SK-N-MC (cell line): ENCODE measurements around the gene DNASE2B.

Source experiments
- DNase-seq: peaks from one replicate; pipeline ENCODE4 v3.0.0-alpha.2; 2011; ENCODE audit warnings: low read depth, low spot score
- H3K27ac ChIP-seq: fragments of 200-600 bp; sonication (generic); 2 replicates; pipeline ENCODE4 v1.5.1; 2016; ENCODE audit warnings: mixed run types
- H3K36me3 ChIP-seq: fragments of 200-600 bp; sonication (generic); 2 replicates; pipeline ENCODE4 v1.6.1; 2017; ENCODE audit warnings: antibody characterized with exemption, low read length, mixed read lengths; ENCODE audit not compliant: insufficient read depth
- H3K4me3 ChIP-seq: fragments of 200-600 bp; sonication (generic); 2 replicates; pipeline ENCODE4 v1.5.1; 2016
- H3K9ac ChIP-seq: fragments of 200-600 bp; sonication (generic); 2 replicates; pipeline ENCODE4 v1.8.0; 2017; ENCODE audit warnings: mixed run types, mixed read lengths; ENCODE audit not compliant: insufficient read length
- H3K9me3 ChIP-seq: fragments of 200-600 bp; sonication (generic); 2 replicates; pipeline ENCODE4 v1.6.1; 2017; ENCODE audit warnings: low read depth, mild to moderate bottlenecking, antibody characterized with exemption, low read length, moderate library complexity, mixed read lengths
- EZH2 ChIP-seq: fragments of 200-600 bp; sonication (generic); IDR thresholded peaks from one replicate; pipeline ENCODE4 v1.6.1; 2017; ENCODE audit warnings: antibody characterized with exemption
- FOXP2 ChIP-seq: optimal IDR thresholded peaks from 2 replicates; pipeline ENCODE3; 2011; ENCODE audit warnings: mild to moderate bottlenecking, moderate library complexity; ENCODE audit not compliant: insufficient read depth; ENCODE audit errors: extremely low read length, control extremely low read depth
- POLR2AphosphoS5 ChIP-seq: IDR thresholded peaks from 2 replicates; pipeline ENCODE4 v1.6.1; 2012; ENCODE audit warnings: mild to moderate bottlenecking, low read depth, low read length, borderline replicate concordance

DNASE2B gene, protein sequence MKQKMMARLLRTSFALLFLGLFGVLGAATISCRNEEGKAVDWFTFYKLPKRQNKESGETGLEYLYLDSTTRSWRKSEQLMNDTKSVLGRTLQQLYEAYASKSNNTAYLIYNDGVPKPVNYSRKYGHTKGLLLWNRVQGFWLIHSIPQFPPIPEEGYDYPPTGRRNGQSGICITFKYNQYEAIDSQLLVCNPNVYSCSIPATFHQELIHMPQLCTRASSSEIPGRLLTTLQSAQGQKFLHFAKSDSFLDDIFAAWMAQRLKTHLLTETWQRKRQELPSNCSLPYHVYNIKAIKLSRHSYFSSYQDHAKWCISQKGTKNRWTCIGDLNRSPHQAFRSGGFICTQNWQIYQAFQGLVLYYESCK

DNA sequence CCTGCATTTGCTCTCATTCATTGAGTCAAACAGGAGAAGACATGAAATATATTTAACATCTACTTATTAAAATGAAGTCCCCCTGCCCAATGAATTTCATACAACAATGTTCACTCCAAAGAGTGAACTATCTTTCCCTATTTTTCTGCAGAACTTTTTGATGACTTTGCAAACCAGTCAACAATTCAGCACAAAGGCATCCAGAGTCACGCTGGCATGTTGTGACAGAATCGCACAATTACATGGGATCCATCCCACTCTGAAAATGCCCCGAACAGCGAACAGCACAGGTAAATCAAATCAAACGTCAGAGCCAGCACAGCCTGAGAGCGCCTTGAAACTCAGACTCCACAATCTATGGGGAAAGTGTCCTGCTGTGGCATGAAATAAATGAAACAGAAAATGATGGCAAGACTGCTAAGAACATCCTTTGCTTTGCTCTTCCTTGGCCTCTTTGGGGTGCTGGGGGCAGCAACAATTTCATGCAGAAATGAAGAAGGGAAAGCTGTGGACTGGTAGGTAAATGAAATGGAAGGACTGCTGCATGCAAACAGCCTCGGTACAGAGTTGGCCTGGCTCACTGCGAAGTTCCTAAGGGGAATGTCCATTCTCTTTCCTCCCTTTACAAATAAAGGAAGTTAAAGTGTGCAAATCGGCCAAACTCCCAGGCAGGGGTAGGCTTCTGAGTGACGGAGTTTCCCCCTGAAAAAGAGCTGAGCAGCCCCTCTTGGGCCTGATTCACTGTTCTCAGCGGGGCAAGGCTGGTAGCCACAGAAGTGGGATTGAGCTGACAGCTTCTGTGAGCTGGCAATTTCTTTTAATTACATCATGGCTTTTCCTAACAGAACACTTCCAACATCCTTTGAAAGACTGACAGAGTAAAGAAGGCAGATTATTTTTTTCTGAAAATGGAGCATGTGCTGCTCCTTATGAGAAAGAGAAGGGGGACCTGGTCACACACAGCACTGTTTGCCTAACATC, at the start of gene DNASE2B:
Gene DNASE2B, plus strand, starts transcription at position 310 of the 981 bp plus-strand sequence. Its CDS starts 81 bp downstream, at position 391.
- DNase-seq, result no peak
- no peaks in the 10 kb centered on the region for H3K36me3 ChIP-seq
- no peak within 1 kb of the TSS for H3K9ac ChIP-seq
- no peaks in the 10 kb centered on the region for H3K9me3 ChIP-seq
- no peak within 1 kb of the TSS for H3K27ac ChIP-seq
- TF ChIP-seq FOXP2 (no peak), POLR2AphosphoS5 (no peak)
- H3K4me3 ChIP-seq, result no peak within 1 kb of the TSS

DNA sequence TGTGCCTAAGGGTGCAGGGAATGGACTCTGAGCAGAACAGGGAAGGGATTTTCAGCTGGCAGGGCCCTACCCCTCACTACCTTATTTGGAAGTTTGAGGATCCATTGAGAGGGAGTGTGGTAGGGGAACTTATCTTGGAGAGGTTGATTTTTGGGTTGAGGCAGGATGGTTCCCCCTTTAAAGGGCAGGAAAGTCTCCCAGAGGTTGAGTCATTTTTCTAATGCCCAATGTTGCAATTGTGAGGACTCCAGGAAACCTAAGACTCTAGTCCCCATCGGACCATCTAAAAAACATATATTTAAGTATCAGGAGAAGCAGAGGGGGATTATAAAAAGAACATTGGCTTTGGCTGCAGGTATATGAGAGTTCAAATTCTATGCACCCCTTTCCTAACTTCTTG, 49.5 kb upstream of the DNASE2B start:
- DNase-seq, result no peak
- no peak for TF ChIP-seq EZH2
- TF ChIP-seq POLR2AphosphoS5, result no peak
- Histone ChIP-seq H3K4me3 (no peak overlapping the region), H3K36me3 (no peaks in the 10 kb centered on the region), H3K9me3 (peaks cover 2% of the 10 kb centered on the region; the same call in 1 of the 2 replicates), H3K9ac (no peak overlapping the region), H3K27ac (no peak overlapping the region)

DNA sequence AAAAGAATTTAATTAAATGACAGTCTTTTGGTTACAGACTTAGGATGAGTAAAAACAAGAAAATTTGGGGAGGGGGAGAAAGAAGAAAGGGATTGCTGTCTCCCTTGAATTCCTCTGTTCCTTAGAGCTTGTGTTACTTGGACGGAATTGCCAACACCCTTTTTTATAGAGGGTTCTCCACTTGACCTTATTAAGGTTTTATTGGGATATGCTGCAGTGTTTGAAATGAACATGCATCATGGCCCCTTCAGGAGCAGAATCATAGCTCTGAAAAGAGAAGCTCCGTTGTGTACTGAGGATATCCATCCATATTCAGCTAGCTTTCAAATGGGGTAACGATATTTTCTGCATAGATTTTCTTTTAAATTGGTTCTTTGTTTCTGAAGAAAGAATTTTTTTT, 48.2 kb upstream of the DNASE2B start:
- TF ChIP-seq FOXP2, result no peak
- TF ChIP-seq EZH2, result no peak
- TF ChIP-seq POLR2AphosphoS5, result no peak
- Histone ChIP-seq H3K9ac (no peak overlapping the region), H3K9me3 (no peaks in the 10 kb centered on the region), H3K4me3 (no peak overlapping the region), H3K27ac (no peak overlapping the region), H3K36me3 (no peaks in the 10 kb centered on the region)
- no peak for DNase-seq

DNA sequence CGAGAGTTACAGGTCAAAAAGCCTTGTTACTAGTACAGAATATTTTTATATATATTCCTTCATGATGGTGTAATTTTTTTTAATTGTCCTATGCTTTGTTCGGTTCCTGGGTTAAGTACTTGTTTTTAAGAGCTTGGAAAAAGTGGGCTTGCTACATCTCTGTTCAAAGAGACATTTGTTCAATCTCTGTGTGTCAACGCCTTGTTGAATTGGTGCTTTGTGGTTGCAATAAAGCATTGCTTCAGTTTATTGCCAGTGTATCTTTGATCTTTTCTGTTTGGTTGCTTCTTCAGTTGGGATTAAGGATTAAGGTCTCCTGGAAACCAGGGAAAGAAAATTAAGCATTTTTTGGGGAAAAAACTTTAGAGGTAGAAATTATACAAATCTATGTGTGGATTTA, 47.7 kb upstream of the DNASE2B start:
- H3K4me3 ChIP-seq, result no peak overlapping the region
- H3K27ac ChIP-seq, result no peak overlapping the region
- TF ChIP-seq POLR2AphosphoS5 (no peak), FOXP2 (no peak), EZH2 (no peak)
- H3K36me3 ChIP-seq, result no peaks in the 10 kb centered on the region
- no peaks in the 10 kb centered on the region for H3K9me3 ChIP-seq
- DNase-seq, result no peak
- no peak overlapping the region for H3K9ac ChIP-seq

DNA sequence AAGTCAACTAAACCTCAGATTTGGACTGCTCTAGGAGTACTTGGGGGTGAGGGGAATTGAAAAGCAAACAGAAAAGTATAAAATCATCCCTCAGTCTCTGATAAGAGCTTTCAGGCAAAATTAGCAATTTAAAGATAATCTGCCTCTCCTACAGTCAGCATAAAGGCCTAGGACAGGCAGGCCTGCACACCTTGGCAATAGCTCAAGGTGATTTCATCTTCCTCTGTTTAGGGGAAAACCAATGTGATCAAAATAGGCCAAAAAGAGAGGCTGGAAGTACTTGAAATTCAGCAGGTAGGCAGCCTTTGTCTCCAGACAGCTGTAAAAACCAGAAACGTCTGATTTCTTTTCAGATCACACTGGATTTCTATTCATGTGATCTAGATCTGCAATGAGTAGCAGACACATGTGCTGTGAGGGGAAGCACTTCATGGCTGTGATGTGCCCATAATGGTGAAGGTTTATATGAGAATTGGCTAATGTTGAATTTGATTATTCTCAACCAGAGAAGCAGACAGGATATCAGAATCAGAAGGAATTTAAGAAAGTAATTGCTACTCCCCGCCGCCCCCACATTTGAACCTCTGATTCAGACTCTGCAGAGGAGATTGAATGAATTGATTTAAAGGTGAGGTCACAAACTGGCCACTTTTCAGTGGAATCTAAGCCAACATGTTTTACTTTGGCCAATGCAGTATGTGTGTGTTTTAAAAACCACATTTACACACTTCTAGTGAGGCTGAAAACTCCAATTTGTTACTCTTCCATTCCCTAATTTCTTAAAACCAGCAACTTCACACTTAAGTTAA, 45.8 kb upstream of the DNASE2B start:
- TF ChIP-seq EZH2 (no peak), POLR2AphosphoS5 (no peak)
- H3K9me3 ChIP-seq, result no peaks in the 10 kb centered on the region
- H3K36me3 ChIP-seq, result no peaks in the 10 kb centered on the region
- DNase-seq, result no peak
- no peak overlapping the region for H3K4me3 ChIP-seq
- H3K27ac ChIP-seq, result no peak overlapping the region
- H3K9ac ChIP-seq, result no peak overlapping the region

DNA sequence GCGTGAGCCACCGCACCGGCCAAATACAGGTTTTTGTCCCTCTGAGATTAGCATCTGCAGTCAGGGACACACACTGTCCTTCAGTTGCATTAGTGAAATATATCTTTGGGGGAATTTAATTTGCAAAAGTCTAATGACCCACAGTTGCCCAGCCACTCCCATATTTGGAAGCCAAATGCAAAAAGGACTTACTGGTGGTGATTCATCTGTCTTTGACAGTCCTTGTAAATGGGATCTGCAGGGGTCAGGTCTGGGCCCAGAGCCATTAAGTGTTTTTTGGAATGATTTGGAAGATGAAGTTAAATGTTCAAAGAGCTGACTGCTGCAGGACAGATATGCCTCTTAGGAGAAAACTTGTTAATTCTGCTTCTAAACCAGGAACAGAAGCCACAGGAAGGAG, 44.6 kb upstream of the DNASE2B start:
- no peaks in the 10 kb centered on the region for H3K36me3 ChIP-seq
- no peaks in the 10 kb centered on the region for H3K9me3 ChIP-seq
- no peak for DNase-seq
- no peak overlapping the region for H3K4me3 ChIP-seq
- no peak overlapping the region for H3K27ac ChIP-seq
- TF ChIP-seq FOXP2 (no peak), EZH2 (no peak)
- H3K9ac ChIP-seq, result no peak overlapping the region

DNA sequence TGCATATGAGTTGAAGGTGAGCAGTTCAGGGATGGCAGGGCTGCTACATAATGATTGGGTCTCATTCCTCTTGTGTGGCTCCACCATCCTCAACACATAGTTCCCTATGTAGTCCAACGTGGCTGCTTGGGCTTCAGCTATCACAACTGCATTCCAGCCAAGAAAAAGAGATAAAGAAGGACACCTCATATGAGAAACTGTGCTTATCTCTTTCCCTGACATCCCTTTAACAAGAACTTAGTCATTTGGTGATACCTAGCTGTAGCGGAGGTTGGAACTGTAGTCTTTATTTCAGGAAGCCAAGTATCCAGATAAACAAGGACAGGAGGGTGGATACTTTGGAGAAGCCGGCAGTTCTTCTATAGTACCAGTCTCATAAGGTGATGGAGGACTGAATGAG, 42.7 kb upstream of the DNASE2B start:
- TF ChIP-seq EZH2 (no peak), FOXP2 (no peak), POLR2AphosphoS5 (no peak)
- H3K36me3 ChIP-seq, result no peaks in the 10 kb centered on the region
- no peak for DNase-seq
- H3K27ac ChIP-seq, result no peak overlapping the region
- H3K9me3 ChIP-seq, result no peaks in the 10 kb centered on the region
- H3K4me3 ChIP-seq, result no peak overlapping the region
- no peak overlapping the region for H3K9ac ChIP-seq

DNA sequence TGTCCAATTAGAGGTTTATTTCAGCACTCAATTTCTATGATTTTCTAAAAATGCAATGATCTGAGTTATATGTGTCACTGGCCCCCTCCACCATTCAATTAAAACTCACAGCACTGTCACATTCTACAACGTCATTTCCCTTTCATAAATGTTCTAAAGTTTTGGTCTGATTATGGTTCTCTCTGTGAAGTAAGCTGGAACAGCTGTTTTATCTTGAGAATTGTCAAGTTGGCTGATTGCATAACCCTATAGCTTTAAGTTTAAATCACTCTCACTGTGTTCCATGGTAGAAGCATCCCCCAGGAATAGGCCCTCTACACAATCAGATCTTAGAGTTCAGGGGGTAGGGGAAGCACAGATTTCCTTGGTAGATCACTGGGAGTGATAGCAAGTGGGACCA, 41.4 kb upstream of the DNASE2B start:
- TF ChIP-seq POLR2AphosphoS5 (no peak), EZH2 (no peak), FOXP2 (no peak)
- no peak overlapping the region for H3K27ac ChIP-seq
- no peaks in the 10 kb centered on the region for H3K9me3 ChIP-seq
- no peaks in the 10 kb centered on the region for H3K36me3 ChIP-seq
- no peak overlapping the region for H3K4me3 ChIP-seq
- H3K9ac ChIP-seq, result no peak overlapping the region
- no peak for DNase-seq
